NCI-H1694 (cell line): ENCODE results near the gene KCNJ1.

Source experiments
- DNase-seq: peaks from one replicate; lab custom pipeline; 2025; lab: John Stamatoyannopoulos, UW

Gene KCNJ1

GRCh38 chr11:128881221-128881620, 14.1 kb upstream of the KCNJ1 start:
- DNase-seq: no peak

GRCh38 chr11:128879817-128880216, 12.7 kb upstream of the KCNJ1 start:
- no peak for DNase-seq

GRCh38 chr11:128878455-128878854, 11.4 kb upstream of the KCNJ1 start:
- no peak for DNase-seq

- DNase-seq: no peak
These were observed 10.6 kb upstream of the KCNJ1 start for GRCh38 chr11:128877726-128878125.

GRCh38 chr11:128876133-128876650, 9.1 kb upstream of the KCNJ1 start:
- no peak for DNase-seq

GRCh38 chr11:128874427-128874826, 7.3 kb upstream of the KCNJ1 start:
- DNase-seq: no peak

- no peak for DNase-seq
These were observed 5.5 kb upstream of the KCNJ1 start for GRCh38 chr11:128872594-128872993.

GRCh38 chr11:128872094-128872493, 5.0 kb upstream of the KCNJ1 start:
- DNase-seq: no peak

- DNase-seq: no peak
These were observed 4.1 kb upstream of the KCNJ1 start for GRCh38 chr11:128871168-128871610.

GRCh38 chr11:128868841-128869671, 2.0 kb upstream of the KCNJ1 start:
- no peak for DNase-seq

GRCh38 chr11:128865490-128865889, 1.6 kb downstream of the KCNJ1 start:
- no peak for DNase-seq

- DNase-seq: no peak
These were observed 4.0 kb downstream of the KCNJ1 start for GRCh38 chr11:128862908-128863660.

GRCh38 chr11:128862406-128862805, 4.7 kb downstream of the KCNJ1 start:
- DNase-seq: no peak

- no peak for DNase-seq
These were observed 6.3 kb downstream of the KCNJ1 start for GRCh38 chr11:128860571-128861361.

- DNase-seq: no peak
These were observed 7.3 kb downstream of the KCNJ1 start for GRCh38 chr11:128859563-128860441.

- no peak for DNase-seq
These were observed 9.8 kb downstream of the KCNJ1 start for GRCh38 chr11:128857341-128857740.

- DNase-seq: no peak
These were observed 10.9 kb downstream of the KCNJ1 start for GRCh38 chr11:128856241-128856640.

GRCh38 chr11:128854841-128855240, 12.3 kb downstream of the KCNJ1 start:
- no peak for DNase-seq

GRCh38 chr11:128853559-128853958, 13.5 kb downstream of the KCNJ1 start:
- DNase-seq: no peak

GRCh38 chr11:128852327-128853023, 14.6 kb downstream of the KCNJ1 start:
- no peak for DNase-seq
